ENCODE data around the gene RUNX1.
"Not testable (repeated sequence)": the region's sequence is repeated elsewhere in the genome, so short reads cannot be mapped to it uniquely, and the experiment has no call there.

Gene RUNX1

GRCh38 chr21:34807146-34807880, 241.8 kb downstream of the RUNX1 start:
- peak; percentile 95 for ATAC-seq
- DNase-seq = peak; percentile 74

GRCh38 chr21:34806423-34806822, 242.7 kb downstream of the RUNX1 start:
- no peak for ATAC-seq
- no peak for DNase-seq

- ATAC-seq = no peak
- no peak for DNase-seq
These were observed 243.9 kb downstream of the RUNX1 start for GRCh38 chr21:34805157-34805556.

- not testable (repeated sequence) for ATAC-seq
These were observed 244.5 kb downstream of the RUNX1 start for GRCh38 chr21:34804584-34804983.

GRCh38 chr21:34803782-34804370, 245.2 kb downstream of the RUNX1 start:
- ATAC-seq (no peak), DNase-seq (no peak)

More at GRCh38 chr21:34804584-34804983, 244.5 kb downstream of the RUNX1 start:
- DNase-seq = not testable (repeated sequence)

- DNase-seq = no peak
- ATAC-seq = peak; percentile 42
These were observed 246.8 kb downstream of the RUNX1 start for GRCh38 chr21:34802180-34802899.

- no peak for ATAC-seq
These were observed 247.5 kb downstream of the RUNX1 start for GRCh38 chr21:34801519-34802132.

GRCh38 chr21:34800797-34801518, 248.1 kb downstream of the RUNX1 start:
- ATAC-seq = no peak
- no peak for DNase-seq

More at GRCh38 chr21:34801519-34802132, 247.5 kb downstream of the RUNX1 start:
- peak; percentile 19 for DNase-seq

- ATAC-seq (no peak), DNase-seq (no peak)
These were observed 250.0 kb downstream of the RUNX1 start for GRCh38 chr21:34799092-34799491.

GRCh38 chr21:34797921-34798535, 251.1 kb downstream of the RUNX1 start:
- DNase-seq = no peak
- no peak for ATAC-seq

- no peak for ATAC-seq
These were observed 251.9 kb downstream of the RUNX1 start for GRCh38 chr21:34797201-34797525.

GRCh38 chr21:34796518-34797200, 252.4 kb downstream of the RUNX1 start:
- DNase-seq (no peak), ATAC-seq (no peak)

More at GRCh38 chr21:34797201-34797525, 251.9 kb downstream of the RUNX1 start:
- no peak for DNase-seq

- ATAC-seq = no peak
- no peak for DNase-seq
These were observed 253.4 kb downstream of the RUNX1 start for GRCh38 chr21:34795548-34796180.

- DNase-seq (no peak), ATAC-seq (no peak)
These were observed 253.9 kb downstream of the RUNX1 start for GRCh38 chr21:34795175-34795547.

- no peak for ATAC-seq
- no peak for DNase-seq
These were observed 254.4 kb downstream of the RUNX1 start for GRCh38 chr21:34794686-34795085.

- DNase-seq (no peak), ATAC-seq (no peak)
These were observed 255.6 kb downstream of the RUNX1 start for GRCh38 chr21:34793471-34793870.

GRCh38 chr21:34792504-34793089, 256.5 kb downstream of the RUNX1 start:
- no peak for DNase-seq
- no peak for ATAC-seq

GRCh38 chr21:34791776-34792503, 257.2 kb downstream of the RUNX1 start:
- no peak for DNase-seq
- ATAC-seq = no peak

- DNase-seq (no peak), ATAC-seq (no peak)
These were observed 258.3 kb downstream of the RUNX1 start for GRCh38 chr21:34790834-34791233.

- ATAC-seq = no peak
- DNase-seq = no peak
These were observed 258.8 kb downstream of the RUNX1 start for GRCh38 chr21:34790341-34790740.
